Spleen (tissue), 11 donors: Measurements from ENCODE around the gene EMILIN1. TPM values are rescaled to one million over a fixed set of nuclear protein-coding genes. Genes with fewer than 3 reads are reported as not detected.

Source experiments
- DNase-seq: peaks from one replicate; pipeline ENCODE4 v3.0.0-alpha.2; 2020
- H3K27ac ChIP-seq, 8 donors: fragments of 200-600 bp; sonication (generic) in 7 of 8; 1 replicate in 4 of 8; 2 replicates in 4 of 8; pipeline versions ENCODE4 v1.5.0 to v1.8.0; 2016 to 2021; ENCODE audit warnings: inconsistent platforms in 4 of 8, mild to moderate bottlenecking in 4 of 8, moderate library complexity in 1 of 8
- H3K27me3 ChIP-seq, 7 donors: fragments of 200-600 bp; sonication (generic) in 6 of 7; replicated peaks in 1 of 7; 1 replicate in 4 of 7; 2 replicates in 3 of 7; pipeline versions ENCODE4 v1.5.0 to v1.8.0; 2016 to 2021; ENCODE audit warnings: inconsistent platforms in 3 of 7, mild to moderate bottlenecking in 1 of 7
- H3K36me3 ChIP-seq, 6 donors: fragments of 200-600 bp; sonication (generic) in 5 of 6; 1 replicate in 4 of 6; 2 replicates in 2 of 6; pipeline versions ENCODE4 v1.5.0 to v1.8.0; 2016 to 2021; ENCODE audit warnings: inconsistent platforms in 2 of 6
- H3K4me1 ChIP-seq, 6 donors: fragments of 200-600 bp; sonication (generic) in 5 of 6; 1 replicate in 3 of 6; 2 replicates in 3 of 6; pipeline versions ENCODE4 v1.5.0 to v1.8.0; 2016 to 2021; ENCODE audit warnings: inconsistent platforms in 3 of 6
- H3K4me3 ChIP-seq, 8 donors: fragments of 200-600 bp; sonication (generic) in 7 of 8; 1 replicate in 4 of 8; 2 replicates in 4 of 8; pipeline versions ENCODE4 v1.5.0 to v1.8.0; 2016 to 2021; ENCODE audit warnings: inconsistent platforms in 4 of 8, mild to moderate bottlenecking in 4 of 8, moderate library complexity in 2 of 8
- H3K9me3 ChIP-seq, 8 donors: fragments of 200-600 bp; sonication (generic) in 7 of 8; 1 replicate in 4 of 8; 2 replicates in 4 of 8; pipeline versions ENCODE4 v1.5.0 to v1.8.0; 2016 to 2021; ENCODE audit warnings: inconsistent platforms in 4 of 8
- POLR2A ChIP-seq, 3 donors: fragments of 450-650 bp; IDR thresholded peaks; one replicate each; pipeline ENCODE4 v1.5.1; 2017; ENCODE audit warnings: antibody characterized with exemption in 3 of 3, mild to moderate bottlenecking in 1 of 3
- POLR2AphosphoS5 ChIP-seq, 3 donors: sonication (generic); formaldehyde crosslinking; IDR thresholded peaks; one replicate each; pipeline ENCODE4 v1.5.1; 2017; ENCODE audit warnings: antibody characterized with exemption in 3 of 3
- WGBS, 5 donors: extraction: QIAGEN DNeasy Blood & Tissue Kit in 3 of 5; methylation state at CpG; one replicate each; pipeline versions ENCODE4 v1.1.5 to v1.1.7; 2013 to 2018; 5-methylcytosine and 5-hydroxymethylcytosine counted together
- intact Hi-C: fragments of 100-400 bp; cut with DNase I; formaldehyde crosslinking; loops from one replicate; pipeline ENCODE4 v1.15.0; 2023; ENCODE audit warnings: low total_unique reads
- polyA plus RNA-seq, 3 donors: library from polyadenylated mRNA; stranded (reverse); fragments of 200-250 nt; gene quantifications; one replicate each; pipeline ENCODE4 v1.2.1, GENCODE V29; 2013
- total RNA-seq, 7 donors: library from RNA; depleted of rRNA in 3 of 7; stranded (reverse); fragments of >200 nt in 3 of 7; fragmentation: NEBNext Ultra II Directional in 4 of 7; extraction: Animal tissue kit (Norgen Biotek cat#: 25700) in 4 of 7; gene quantifications; one replicate each; pipeline versions ENCODE4 v1.1.0 to v1.2.1, GENCODE V29; 2016 to 2021
- TF ChIP-seq, protein P1 (sequence below), 11 experiments: fragments of 200-600 bp in 7 of 11; fragments of 450-650 bp in 4 of 11; sonication (generic) in 4 of 11; IDR thresholded peaks in 8 of 11; conservative IDR thresholded peaks in 3 of 11; 1 replicate in 7 of 11; 2 replicates in 4 of 11; pipeline versions ENCODE4 v1.4.0 to v1.8.0; 2016 to 2021; ENCODE audit warnings: antibody characterized with exemption in 11 of 11, inconsistent platforms in 4 of 11, mild to moderate bottlenecking in 1 of 11
- donor health status: healthy with polysubstance abuse.
- donor health status: DM: no; HTN: no; CAD: no; lungs with moderate emphysema.
- donor health status: DM: no; HTN: no; CAD: no.
- donor health status: Bipolar disorder and iron deficiency.
- donor health status: healthy.
- donor health status: DM: no; HTN: no; CAD: no.
- donor health status: DM: yes; HTN: yes; CAD: no.

Gene EMILIN1
- total and polyA plus RNA-seq, 10 donors: 18.3 to 152 (median 105) TPM

DNA sequence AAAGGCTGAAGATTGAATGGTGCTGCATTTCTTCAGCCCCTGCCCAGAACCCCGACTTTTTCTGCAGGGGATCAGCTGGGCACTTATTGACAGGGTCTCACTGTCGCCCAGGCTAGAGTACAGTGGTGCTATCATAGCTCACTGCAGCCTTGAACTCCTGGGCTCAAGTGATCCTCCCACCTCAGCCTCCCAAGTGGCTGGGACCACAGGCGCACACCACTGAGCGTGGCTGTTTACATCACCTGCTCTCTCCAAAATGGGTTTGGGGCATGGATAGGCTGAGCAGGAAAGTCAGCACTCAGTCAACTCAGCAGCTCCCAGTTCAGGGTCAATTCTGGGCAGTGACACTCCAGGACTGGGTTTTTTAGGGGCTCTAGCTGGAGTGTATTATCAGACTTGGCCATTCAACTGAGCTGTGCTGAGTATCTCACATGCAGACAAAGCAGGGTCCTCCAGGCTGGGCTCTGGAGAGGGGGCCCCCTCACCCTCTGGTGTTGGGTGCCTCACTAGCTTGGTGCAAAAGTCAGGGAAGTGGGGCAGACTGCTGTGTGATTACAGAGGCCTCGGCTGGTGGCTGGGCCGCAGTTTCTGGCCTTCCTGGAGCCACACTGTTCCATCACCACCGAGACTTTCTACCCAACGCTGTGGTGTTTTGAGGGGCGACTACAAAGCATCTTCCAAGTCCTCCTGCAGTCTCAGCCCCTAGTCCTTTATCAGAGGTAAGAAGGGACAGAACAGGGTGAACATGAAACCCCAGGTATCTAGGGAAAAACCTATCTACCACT is 49.7 kb downstream of the EMILIN1 start:
- TF ChIP-seq POLR2AphosphoS5 (IDR thresholded peaks at IDR 0.05) (peak in 1 of 3 donors; percentile 43), POLR2A (IDR thresholded peaks at IDR 0.05) (no peak)
- H3K4me3 ChIP-seq: no peak overlapping the region
- WGBS, 5 donors: 86 to 94% (median 90%) methylated on average over 7 to 9 of the region's 9 CpGs
- no peaks in the 10 kb centered on the region for H3K9me3 ChIP-seq
- H3K27ac ChIP-seq: no peak overlapping the region
- H3K36me3 ChIP-seq: peaks cover 0 to 44% (median 31%) of the 10 kb centered on the region in 6 donors
- intact Hi-C loops: no loop called here
- DNase-seq: no peak
- H3K4me1 ChIP-seq: peaks cover 2 to 24% (median 17%) of the 10 kb centered on the region in 6 donors
- no peaks in the 10 kb centered on the region for H3K27me3 ChIP-seq

DNA sequence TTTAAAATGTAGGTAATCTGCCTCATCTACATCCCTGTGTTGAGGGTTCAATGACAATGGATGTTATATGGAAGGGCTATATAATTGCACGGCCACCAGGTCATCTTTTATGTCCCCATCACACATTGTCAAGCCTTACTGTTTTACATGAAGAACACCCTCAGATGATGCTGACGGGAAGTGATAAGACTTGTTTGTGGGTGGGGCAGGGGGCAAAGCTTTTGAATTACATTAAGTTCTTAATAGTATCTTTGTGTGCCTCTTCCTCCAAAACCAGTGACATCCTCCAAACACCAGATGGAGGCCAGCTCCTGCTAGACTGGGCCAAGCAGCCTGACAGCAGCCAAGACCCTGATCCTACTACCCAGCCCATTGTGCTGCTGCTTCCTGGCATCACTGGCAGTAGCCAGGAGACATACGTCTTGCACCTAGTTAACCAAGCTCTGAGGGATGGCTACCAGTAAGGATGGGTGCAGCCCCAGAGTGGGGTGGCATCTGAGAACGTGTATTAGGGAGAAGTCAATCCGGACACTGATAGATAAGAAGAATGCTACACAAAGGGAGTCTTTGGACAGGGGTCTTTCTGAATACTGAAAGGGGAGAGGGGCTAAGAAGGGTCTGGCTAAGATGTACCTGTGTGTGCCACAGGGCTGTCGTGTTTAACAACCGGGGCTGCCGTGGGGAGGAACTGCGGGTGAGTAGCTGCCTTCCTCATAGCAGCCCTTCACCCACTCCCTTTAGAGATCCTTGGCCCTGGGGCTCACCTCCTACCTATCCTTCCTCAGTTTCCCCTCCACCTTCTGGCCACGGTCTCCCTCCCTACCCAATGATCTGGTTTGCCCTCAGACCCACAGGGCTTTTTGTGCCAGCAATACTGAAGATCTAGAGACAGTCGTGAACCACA is 50.5 kb downstream of the EMILIN1 start:
- Histone ChIP-seq H3K27ac (no peak overlapping the region), H3K4me1 (peaks cover 9 to 27% (median 21%) of the 10 kb centered on the region in 6 donors), H3K36me3 (peaks cover 0 to 46% (median 31%) of the 10 kb centered on the region in 6 donors), H3K27me3 (no peaks in the 10 kb centered on the region), H3K4me3 (no peak overlapping the region), H3K9me3 (no peaks in the 10 kb centered on the region)
- TF ChIP-seq, protein P1, sequence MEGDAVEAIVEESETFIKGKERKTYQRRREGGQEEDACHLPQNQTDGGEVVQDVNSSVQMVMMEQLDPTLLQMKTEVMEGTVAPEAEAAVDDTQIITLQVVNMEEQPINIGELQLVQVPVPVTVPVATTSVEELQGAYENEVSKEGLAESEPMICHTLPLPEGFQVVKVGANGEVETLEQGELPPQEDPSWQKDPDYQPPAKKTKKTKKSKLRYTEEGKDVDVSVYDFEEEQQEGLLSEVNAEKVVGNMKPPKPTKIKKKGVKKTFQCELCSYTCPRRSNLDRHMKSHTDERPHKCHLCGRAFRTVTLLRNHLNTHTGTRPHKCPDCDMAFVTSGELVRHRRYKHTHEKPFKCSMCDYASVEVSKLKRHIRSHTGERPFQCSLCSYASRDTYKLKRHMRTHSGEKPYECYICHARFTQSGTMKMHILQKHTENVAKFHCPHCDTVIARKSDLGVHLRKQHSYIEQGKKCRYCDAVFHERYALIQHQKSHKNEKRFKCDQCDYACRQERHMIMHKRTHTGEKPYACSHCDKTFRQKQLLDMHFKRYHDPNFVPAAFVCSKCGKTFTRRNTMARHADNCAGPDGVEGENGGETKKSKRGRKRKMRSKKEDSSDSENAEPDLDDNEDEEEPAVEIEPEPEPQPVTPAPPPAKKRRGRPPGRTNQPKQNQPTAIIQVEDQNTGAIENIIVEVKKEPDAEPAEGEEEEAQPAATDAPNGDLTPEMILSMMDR (IDR thresholded peaks at IDR 0.05 in 8 of 11, conservative IDR thresholded peaks at IDR 0.05 in 3 of 11): no peak
- TF ChIP-seq POLR2A (IDR thresholded peaks at IDR 0.05) (no peak), POLR2AphosphoS5 (IDR thresholded peaks at IDR 0.05) (peak in 1 of 3 donors; percentile 35)
- no peak for DNase-seq
- intact Hi-C loops: no loop called here
- WGBS, 5 donors: 78 to 88% (median 82%) methylated on average over 11 of the region's 11 CpGs

DNA sequence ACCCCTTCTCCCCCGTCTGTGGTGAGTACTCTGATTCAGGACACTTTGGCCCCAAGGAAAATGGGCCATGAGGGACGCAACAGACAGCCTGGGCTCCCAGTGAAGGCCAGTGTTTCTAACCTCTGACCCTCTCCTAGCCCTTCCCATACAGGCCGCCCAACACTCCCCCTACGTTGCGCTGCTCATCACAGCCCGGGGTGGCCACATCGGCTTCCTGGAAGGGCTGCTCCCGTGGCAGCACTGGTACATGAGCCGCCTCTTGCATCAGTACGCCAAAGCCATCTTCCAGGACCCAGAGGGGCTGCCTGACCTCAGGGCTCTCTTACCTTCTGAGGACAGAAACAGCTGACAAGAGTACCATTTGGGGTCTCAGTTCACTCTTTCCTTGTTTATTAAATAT is 52.0 kb downstream of the EMILIN1 start:
- no peak overlapping the region for H3K4me3 ChIP-seq
- intact Hi-C loops: no loop called here
- peaks cover 0 to 46% (median 31%) of the 10 kb centered on the region in 6 donors for H3K36me3 ChIP-seq
- no peak overlapping the region for H3K27ac ChIP-seq
- peaks cover 9 to 33% (median 23%) of the 10 kb centered on the region in 6 donors for H3K4me1 ChIP-seq
- peak; percentile 56 for DNase-seq
- TF ChIP-seq, protein P1 (IDR thresholded peaks at IDR 0.05 in 8 of 11, conservative IDR thresholded peaks at IDR 0.05 in 3 of 11): no peak
- peak in 2 of 3 donors; percentile 29 to 36 for TF ChIP-seq POLR2AphosphoS5 (IDR thresholded peaks at IDR 0.05)
- 92 to 97% (median 93%) methylated on average over 10 of the region's 10 CpGs for WGBS, 5 donors
- H3K9me3 ChIP-seq: no peaks in the 10 kb centered on the region
- no peaks in the 10 kb centered on the region for H3K27me3 ChIP-seq

DNA sequence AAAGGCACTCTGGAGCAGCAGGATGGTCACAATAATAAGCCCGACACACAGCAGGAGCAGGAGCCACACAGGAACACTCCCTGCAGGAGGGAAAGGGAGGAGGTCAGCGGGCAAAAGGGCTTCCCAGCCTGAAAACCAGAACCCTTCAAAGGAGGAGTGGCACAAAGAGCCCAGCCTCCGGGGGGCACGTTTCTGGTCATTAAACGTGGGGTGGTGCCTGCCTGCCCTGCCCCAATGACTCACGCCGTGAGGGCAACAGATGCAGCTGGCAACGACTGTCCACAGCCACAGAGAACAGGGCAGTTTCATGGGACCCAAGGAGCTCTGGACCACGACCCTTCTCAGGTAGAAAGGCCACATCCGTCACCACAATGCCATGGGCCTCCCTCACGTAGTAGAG is 53.0 kb downstream of the EMILIN1 start:
- intact Hi-C loops: no loop called here
- H3K4me3 ChIP-seq: no peak overlapping the region
- no peaks in the 10 kb centered on the region for H3K27me3 ChIP-seq
- TF ChIP-seq POLR2AphosphoS5 (IDR thresholded peaks at IDR 0.05) (no peak), POLR2A (IDR thresholded peaks at IDR 0.05) (no peak)
- TF ChIP-seq, protein P1 (IDR thresholded peaks at IDR 0.05 in 8 of 11, conservative IDR thresholded peaks at IDR 0.05 in 3 of 11): no peak
- DNase-seq: no peak
- no peaks in the 10 kb centered on the region for H3K9me3 ChIP-seq
- H3K27ac ChIP-seq: no peak overlapping the region
- peaks cover 0 to 46% (median 31%) of the 10 kb centered on the region in 6 donors for H3K36me3 ChIP-seq
- 87 to 95% (median 93%) methylated on average over 11 of the region's 11 CpGs for WGBS, 5 donors
- H3K4me1 ChIP-seq: peaks cover 9 to 35% (median 23%) of the 10 kb centered on the region in 6 donors
